Activated CD4-positive, alpha-beta memory T cell treated with anti-CD3 and anti-CD28 coated beads for 36 hours (primary cell): ENCODE measurements around the gene ELMOD2. TPM values are rescaled to one million over a fixed set of nuclear protein-coding genes. Genes with fewer than 3 reads are reported as not detected.

ENCODE experiments used
- CTCF ChIA-PET: fragments of 350-600 bp; sonication (Branson Sonifier 250); formaldehyde crosslinking; loops from one replicate; lab custom pipeline; 2021; ENCODE audit warnings: antibody characterized with exemption, inconsistent platforms; lab: Charles Lee
- POLR2A ChIA-PET: fragments of 350-600 bp; sonication (Branson Sonifier 250); formaldehyde crosslinking; loops from one replicate; lab custom pipeline; 2021; ENCODE audit warnings: antibody characterized with exemption; lab: Charles Lee
- DNase-seq: peaks from one replicate; pipeline ENCODE4 v3.0.0-alpha.2; 2020
- H3K27ac Mint-ChIP-seq: one replicate; pipeline ENCODE4 v1.8.0; 2021; ENCODE audit warnings: mixed read lengths
- H3K27me3 Mint-ChIP-seq: one replicate; pipeline ENCODE4 v1.8.0; 2021; ENCODE audit warnings: mixed read lengths
- H3K36me3 Mint-ChIP-seq: one replicate; pipeline ENCODE4 v1.8.0; 2021; ENCODE audit warnings: mixed read lengths
- H3K4me1 Mint-ChIP-seq: one replicate; pipeline ENCODE4 v1.8.0; 2021; ENCODE audit warnings: low read depth, mixed read lengths
- H3K4me3 Mint-ChIP-seq: one replicate; pipeline ENCODE4 v1.8.0; 2021; ENCODE audit warnings: mild to moderate bottlenecking, mixed read lengths
- H3K9me3 Mint-ChIP-seq: one replicate; pipeline ENCODE4 v1.8.0; 2021; ENCODE audit warnings: mixed read lengths
- intact Hi-C: fragments of 100-400 bp; cut with micrococcal nuclease; formaldehyde crosslinking; loops from one replicate; pipeline ENCODE4 v1.15.1; 2023
- total RNA-seq, 2 experiments: library from RNA; stranded (reverse); gene quantifications; one replicate each; pipeline ENCODE4 v1.2.3, GENCODE V29; 2021

Gene ELMOD2
- total RNA-seq, 2 experiments from 2014 or later = 15.5 to 17.3 TPM

GRCh38 chr4:140595065-140595464 is 71.1 kb downstream of the ELMOD2 start:
- Mint-ChIP-seq H3K36me3 (no peaks in the 10 kb centered on the region), H3K9me3 (no peaks in the 10 kb centered on the region), H3K27me3 (peaks cover 15% of the 10 kb centered on the region), H3K4me3 (no peak overlapping the region), H3K4me1 (peaks cover 6% of the 10 kb centered on the region), H3K27ac (no peak overlapping the region)
- no peak for DNase-seq
- CTCF ChIA-PET = interaction anchor here (1.1 kb wide), 1 partner anchor 43 kb away, joined by 3 read pairs; no protein-coding TSS in a partner anchor
- POLR2A ChIA-PET = no interaction called here
- intact Hi-C loops = no loop called here

DNA sequence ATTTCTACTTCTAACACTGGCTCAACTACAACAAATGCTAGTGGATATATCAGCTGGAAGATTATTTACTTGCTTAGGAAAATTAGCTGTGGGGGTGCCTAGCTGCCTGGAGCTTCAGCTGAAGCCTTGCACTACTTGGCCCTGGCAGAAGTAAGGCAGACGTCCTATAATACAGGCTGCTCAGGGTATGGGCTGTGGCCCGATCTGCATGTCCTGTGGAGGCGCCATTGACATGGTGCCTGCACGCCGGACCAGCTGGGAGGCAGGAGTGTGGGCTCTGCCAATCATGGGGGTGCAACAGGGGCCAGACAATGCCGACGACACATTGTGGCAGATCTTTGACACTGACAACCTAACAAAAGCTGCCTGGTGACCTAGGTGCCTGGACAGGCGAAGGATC is 76.4 kb downstream of the ELMOD2 start:
- Mint-ChIP-seq H3K4me3 (no peak overlapping the region), H3K27me3 (peaks cover 6% of the 10 kb centered on the region), H3K36me3 (no peaks in the 10 kb centered on the region), H3K4me1 (no peaks in the 10 kb centered on the region), H3K9me3 (no peaks in the 10 kb centered on the region), H3K27ac (no peak overlapping the region)
- CTCF ChIA-PET = interaction anchor here (0.6 kb wide), 1 partner anchor 237 kb away, joined by 3 read pairs; no protein-coding TSS in a partner anchor
- intact Hi-C loops = no loop called here
- POLR2A ChIA-PET = interaction anchor here (0.6 kb wide), 1 partner anchor 201 kb away, joined by 3 read pairs; no protein-coding TSS in a partner anchor
- no peak for DNase-seq

GRCh38 chr4:140602714-140603113 is 78.7 kb downstream of the ELMOD2 start:
- Mint-ChIP-seq H3K27ac (no peak overlapping the region), H3K9me3 (no peaks in the 10 kb centered on the region), H3K27me3 (peaks cover 10% of the 10 kb centered on the region), H3K4me1 (no peaks in the 10 kb centered on the region), H3K4me3 (no peak overlapping the region), H3K36me3 (no peaks in the 10 kb centered on the region)
- ChIA-PET CTCF (interaction anchor here (0.5 to 2.8 kb wide), 2 partner anchors 45 to 243 kb away, joined by 3 to 11 read pairs; no protein-coding TSS in a partner anchor), POLR2A (no interaction called here)
- intact Hi-C loops = no loop called here
- DNase-seq = no peak

GRCh38 chr4:140603286-140603685 is 79.3 kb downstream of the ELMOD2 start:
- Mint-ChIP-seq H3K27ac (no peak overlapping the region), H3K4me3 (no peak overlapping the region), H3K27me3 (peaks cover 10% of the 10 kb centered on the region), H3K9me3 (no peaks in the 10 kb centered on the region), H3K36me3 (no peaks in the 10 kb centered on the region), H3K4me1 (no peaks in the 10 kb centered on the region)
- CTCF ChIA-PET = interaction anchor here (2.8 kb wide), 1 partner anchor 243 kb away, joined by 11 read pairs; no protein-coding TSS in a partner anchor
- POLR2A ChIA-PET = no interaction called here
- intact Hi-C loops = no loop called here
- no peak for DNase-seq

Other genes starting within 250 kb of the ELMOD2 start
- gene SCOC, start 150.5 kb upstream of the ELMOD2 start, total RNA-seq = 10 to 100 TPM; 46.9 to 48.4 TPM
- under 1 TPM in 1 of 2 experiments, not detected in 1; 0.10 TPM for gene CLGN, start 96.5 kb upstream of the ELMOD2 start, total RNA-seq
- not detected for gene MGAT4D, start 25.9 kb upstream of the ELMOD2 start, total RNA-seq
- gene UCP1, start 44.8 kb downstream of the ELMOD2 start, total RNA-seq = not detected
- gene TBC1D9, start 232.2 kb downstream of the ELMOD2 start, total RNA-seq = under 1 TPM in 1 of 2 experiments, not detected in 1; 0.05 TPM